PFSK-1 (cell line): ENCODE measurements around the gene DAGLB.

ENCODE experiments used
- FOXP2 ChIP-seq: optimal IDR thresholded peaks from 2 replicates; pipeline ENCODE3; 2011; ENCODE audit warnings: borderline replicate concordance, control low read depth, inconsistent platforms; ENCODE audit not compliant: insufficient read depth; ENCODE audit errors: extremely low read length, extremely low read depth
- POLR2AphosphoS5 ChIP-seq: IDR thresholded peaks from 2 replicates; pipeline ENCODE4 v1.6.1; 2012; ENCODE audit warnings: low read depth, mild to moderate bottlenecking, control low read depth, low read length, moderate library complexity
- REST ChIP-seq, 2 experiments: IDR thresholded peaks; 2 replicates each; pipeline versions ENCODE4 v1.6.1 to v1.8.0; 2011 to 2012; ENCODE audit warnings: low read depth in 2 of 2, low read length in 2 of 2, control low read depth in 1 of 2, inconsistent platforms in 1 of 2, mild to moderate bottlenecking in 1 of 2, moderate library complexity in 1 of 2; ENCODE audit not compliant: insufficient read depth in 1 of 2
- SIN3A ChIP-seq: IDR thresholded peaks from 2 replicates; pipeline ENCODE4 v1.6.1; 2012; ENCODE audit warnings: mild to moderate bottlenecking, low read length, moderate library complexity, borderline replicate concordance; ENCODE audit not compliant: insufficient read depth
- TAF1 ChIP-seq: IDR thresholded peaks from 2 replicates; pipeline ENCODE4 v1.6.1; 2012; ENCODE audit warnings: low read length, control low read depth, borderline replicate concordance; ENCODE audit not compliant: insufficient read depth

Gene DAGLB

GRCh38 chr7:6443372-6443941 is 4.3 kb downstream of the DAGLB start:
- TF ChIP-seq FOXP2 (no peak), POLR2AphosphoS5 (no peak), TAF1 (no peak), REST (IDR thresholded peaks at IDR 0.05; ENCODE audit: insufficient read depth in 1 of 2, low read depth in 2 of 2, low read length in 2 of 2) (no peak), SIN3A (no peak)

GRCh38 chr7:6442114-6442513 is 5.6 kb downstream of the DAGLB start:
- TF ChIP-seq TAF1 (no peak), REST (IDR thresholded peaks at IDR 0.05; ENCODE audit: insufficient read depth in 1 of 2, low read depth in 2 of 2, low read length in 2 of 2) (no peak), FOXP2 (no peak), SIN3A (no peak), POLR2AphosphoS5 (no peak)

GRCh38 chr7:6440381-6440780 is 7.4 kb downstream of the DAGLB start:
- TF ChIP-seq SIN3A (no peak), FOXP2 (no peak), REST (IDR thresholded peaks at IDR 0.05; ENCODE audit: insufficient read depth in 1 of 2, low read depth in 2 of 2, low read length in 2 of 2) (no peak), TAF1 (no peak), POLR2AphosphoS5 (no peak)

- no peak for TF ChIP-seq POLR2AphosphoS5
Measured at GRCh38 chr7:6438427-6438826, 9.3 kb downstream of the DAGLB start.

- TF ChIP-seq FOXP2 = no peak
Measured at GRCh38 chr7:6437251-6437650, 10.5 kb downstream of the DAGLB start.

- no peak for TF ChIP-seq FOXP2
- TF ChIP-seq REST (IDR thresholded peaks at IDR 0.05; ENCODE audit: insufficient read depth in 1 of 2, low read depth in 2 of 2, low read length in 2 of 2) = no peak
- no peak for TF ChIP-seq TAF1
- no peak for TF ChIP-seq SIN3A
- no peak for TF ChIP-seq POLR2AphosphoS5
Measured at GRCh38 chr7:6436385-6436685, 11.4 kb downstream of the DAGLB start.
